Lung (tissue), 12 donors: ENCODE data around the gene TTYH2. TPM values are rescaled to one million over a fixed set of nuclear protein-coding genes. Genes with fewer than 3 reads are reported as not detected.

Source experiments
- ATAC-seq: fragments of 200-7000 bp; cut with Tn5 transposase; one replicate; pipeline ENCODE4 v1.9.1; 2020; ENCODE audit warnings: moderate number of reproducible peaks; ENCODE audit not compliant: insufficient read depth, low FRiP score
- DNase-seq, 3 donors: peaks; one replicate each; pipeline ENCODE4 v3.0.0-alpha.2; 2013 to 2017
- H3K27ac ChIP-seq, 2 donors: one replicate each; pipeline ENCODE4 v1.5.1; 2013; ENCODE audit warnings: mild to moderate bottlenecking in 2 of 2, moderate library complexity in 2 of 2, control low read depth in 1 of 2, inconsistent platforms in 1 of 2, low read depth in 1 of 2, low read length in 1 of 2
- H3K27me3 ChIP-seq, 3 donors: one replicate each; pipeline ENCODE4 v1.5.1; 2013; ENCODE audit warnings: low read length in 2 of 3; ENCODE audit not compliant: control insufficient read depth in 3 of 3, insufficient read depth in 3 of 3
- H3K36me3 ChIP-seq, 4 donors: one replicate each; pipeline ENCODE4 v1.5.1; 2013; ENCODE audit warnings: low read length in 4 of 4, mild to moderate bottlenecking in 1 of 4, moderate library complexity in 1 of 4; ENCODE audit not compliant: control insufficient read depth in 4 of 4, insufficient read depth in 4 of 4
- H3K4me1 ChIP-seq, 5 donors: one replicate each; pipeline ENCODE4 v1.5.1; 2013; ENCODE audit warnings: low read length in 5 of 5, mild to moderate bottlenecking in 2 of 5, moderate library complexity in 1 of 5; ENCODE audit not compliant: control insufficient read depth in 5 of 5, insufficient read depth in 5 of 5
- H3K4me3 ChIP-seq: one replicate; pipeline ENCODE4 v1.5.1; 2013; ENCODE audit warnings: mild to moderate bottlenecking, control low read depth, moderate library complexity
- H3K9ac ChIP-seq, 2 donors: one replicate each; pipeline ENCODE4 v1.5.1; 2013; ENCODE audit warnings: low read length in 2 of 2, control low read depth in 1 of 2; ENCODE audit not compliant: insufficient read depth in 1 of 2
- H3K9me3 ChIP-seq, 4 donors: one replicate each; pipeline ENCODE4 v1.5.1; 2013; ENCODE audit warnings: low read length in 3 of 4, mild to moderate bottlenecking in 1 of 4, moderate library complexity in 1 of 4; ENCODE audit not compliant: control insufficient read depth in 4 of 4, insufficient read depth in 3 of 4
- WGBS, 2 donors: extraction: QIAGEN DNeasy Blood & Tissue Kit; methylation state at CpG; one replicate each; pipeline ENCODE4 v1.1.7; 2013; 5-methylcytosine and 5-hydroxymethylcytosine counted together
- polyA plus RNA-seq, 2 donors: library from polyadenylated mRNA; stranded (reverse); fragments of 200-250 nt; gene quantifications; one replicate each; pipeline ENCODE4 v1.2.1, GENCODE V29; 2013
- total RNA-seq, 2 donors: library from RNA; depleted of rRNA in 1 of 2; stranded (reverse); fragments of >200 nt in 1 of 2; gene quantifications; one replicate each; pipeline ENCODE4 v1.2.1, GENCODE V29; 2014 to 2021
- TF ChIP-seq, protein P1 (sequence below): IDR thresholded peaks from 2 replicates; pipeline ENCODE4 v1.5.1; 2012; ENCODE audit warnings: mild to moderate bottlenecking; ENCODE audit errors: control extremely low read depth, extremely low read depth
- donor health status: control.
- donor health status: control.
- donor health status: Bipolar disorder and iron deficiency.
- donor health status: healthy.
- donor health status: DM: yes; HTN: yes; CAD: no.

The TTYH2 gene
- total and polyA plus RNA-seq, 4 donors: 2.3 to 10.6 (median 5.4) TPM

DNA sequence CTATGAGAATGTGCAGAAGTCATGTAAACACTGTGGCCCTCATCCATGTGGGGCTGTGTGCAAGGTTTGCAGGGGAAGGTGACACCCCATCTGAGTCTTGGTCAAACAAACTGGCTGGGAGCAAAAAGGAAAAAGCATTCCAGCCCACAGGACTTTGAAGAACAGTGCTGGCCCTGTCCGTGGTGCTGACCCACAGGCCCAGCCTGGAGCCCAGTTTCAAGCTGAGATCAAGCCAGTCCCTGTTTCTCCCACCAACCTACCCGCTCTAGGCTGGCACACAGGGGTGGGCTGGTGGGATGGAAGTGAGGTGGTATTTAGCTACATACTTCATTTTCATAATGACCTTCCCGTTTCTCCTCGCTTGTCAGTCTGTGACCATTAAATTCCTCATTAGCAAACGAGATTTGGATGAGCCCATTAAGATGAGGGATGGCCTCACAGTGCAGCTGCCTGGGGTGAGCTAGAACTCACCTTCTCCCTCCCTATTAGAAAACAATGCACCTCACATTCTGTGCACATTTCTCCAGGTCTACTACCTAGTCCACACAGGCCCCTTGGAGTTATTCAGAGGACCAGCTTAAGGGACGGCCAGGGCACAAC is 22.5 kb upstream of the TTYH2 start:
- ATAC-seq: no peak
- no peak overlapping the region for H3K9ac ChIP-seq
- H3K27me3 ChIP-seq: peaks cover 0 to 18% (median 6%) of the 10 kb centered on the region in 3 donors
- H3K36me3 ChIP-seq: no peaks in the 10 kb centered on the region
- no peaks in the 10 kb centered on the region for H3K4me1 ChIP-seq
- H3K9me3 ChIP-seq: no peaks in the 10 kb centered on the region
- H3K27ac ChIP-seq: no peak overlapping the region
- 54 to 68% methylated on average over 6 of the region's 6 CpGs for WGBS, 2 donors
- DNase-seq: peak; percentile 45 to 65 (median 49)
- TF ChIP-seq, protein P1, sequence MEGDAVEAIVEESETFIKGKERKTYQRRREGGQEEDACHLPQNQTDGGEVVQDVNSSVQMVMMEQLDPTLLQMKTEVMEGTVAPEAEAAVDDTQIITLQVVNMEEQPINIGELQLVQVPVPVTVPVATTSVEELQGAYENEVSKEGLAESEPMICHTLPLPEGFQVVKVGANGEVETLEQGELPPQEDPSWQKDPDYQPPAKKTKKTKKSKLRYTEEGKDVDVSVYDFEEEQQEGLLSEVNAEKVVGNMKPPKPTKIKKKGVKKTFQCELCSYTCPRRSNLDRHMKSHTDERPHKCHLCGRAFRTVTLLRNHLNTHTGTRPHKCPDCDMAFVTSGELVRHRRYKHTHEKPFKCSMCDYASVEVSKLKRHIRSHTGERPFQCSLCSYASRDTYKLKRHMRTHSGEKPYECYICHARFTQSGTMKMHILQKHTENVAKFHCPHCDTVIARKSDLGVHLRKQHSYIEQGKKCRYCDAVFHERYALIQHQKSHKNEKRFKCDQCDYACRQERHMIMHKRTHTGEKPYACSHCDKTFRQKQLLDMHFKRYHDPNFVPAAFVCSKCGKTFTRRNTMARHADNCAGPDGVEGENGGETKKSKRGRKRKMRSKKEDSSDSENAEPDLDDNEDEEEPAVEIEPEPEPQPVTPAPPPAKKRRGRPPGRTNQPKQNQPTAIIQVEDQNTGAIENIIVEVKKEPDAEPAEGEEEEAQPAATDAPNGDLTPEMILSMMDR: no peak
- no peak overlapping the region for H3K4me3 ChIP-seq

GRCh38 chr17:74192950-74193781 is 20.2 kb upstream of the TTYH2 start:
- no peak for DNase-seq
- Histone ChIP-seq H3K9me3 (no peaks in the 10 kb centered on the region), H3K36me3 (no peaks in the 10 kb centered on the region), H3K4me1 (no peaks in the 10 kb centered on the region), H3K27me3 (peaks cover 4 to 28% (median 6%) of the 10 kb centered on the region in 3 donors), H3K4me3 (no peak overlapping the region), H3K9ac (no peak overlapping the region), H3K27ac (no peak overlapping the region)
- TF ChIP-seq, protein P1: no peak
- WGBS, 2 donors: 32 to 37% methylated on average over 12 of the region's 12 CpGs
- peak; percentile 68 for ATAC-seq

DNA sequence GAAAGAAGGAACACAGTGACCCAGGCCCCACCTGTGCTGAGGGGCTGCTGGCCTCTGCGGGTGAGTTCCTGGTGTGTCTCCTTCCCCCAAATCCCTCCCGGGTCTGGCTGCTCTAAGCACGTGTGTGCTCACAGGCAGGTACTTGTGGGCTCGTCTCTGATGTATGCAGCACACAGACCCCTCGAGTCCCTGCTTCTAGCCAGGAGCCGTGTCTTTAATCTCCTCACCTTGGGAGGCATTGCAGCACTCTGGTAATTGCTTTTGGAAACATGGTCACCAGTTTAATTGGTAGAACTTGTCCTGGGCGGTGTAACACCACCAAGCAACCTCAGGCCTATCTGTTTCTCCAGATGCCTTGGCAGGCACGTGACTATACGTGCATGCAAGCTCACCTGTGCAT is 18.7 kb upstream of the TTYH2 start:
- TF ChIP-seq, protein P1: no peak
- no peak overlapping the region for H3K4me3 ChIP-seq
- WGBS, 2 donors: 68 to 83% methylated on average over 9 of the region's 9 CpGs

More for the DNA sequence above, 18.7 kb upstream of the TTYH2 start:
- no peak overlapping the region for H3K27ac ChIP-seq
- DNase-seq: no peak
- ATAC-seq: no peak
- H3K4me1 ChIP-seq: no peaks in the 10 kb centered on the region
- no peak overlapping the region for H3K9ac ChIP-seq
- H3K9me3 ChIP-seq: no peaks in the 10 kb centered on the region
- peaks cover 4 to 28% (median 6%) of the 10 kb centered on the region in 3 donors for H3K27me3 ChIP-seq
- no peaks in the 10 kb centered on the region for H3K36me3 ChIP-seq
